GM12878 (cell line): ENCODE results near the gene GRPEL2. TPM values are rescaled to one million over a fixed set of nuclear protein-coding genes. Genes with fewer than 3 reads are reported as not detected.
A peak's percentile ranks its signal among the peaks of the same experiment; 100 is the strongest.

ENCODE experiments used
- ATF7 ChIP-seq: fragments of 450-650 bp; IDR thresholded peaks from 2 replicates; pipeline ENCODE4 v1.6.1; 2016; ENCODE audit warnings: low read depth, mild to moderate bottlenecking
- BACH1 ChIP-seq: fragments of 450-650 bp; IDR thresholded peaks from 2 replicates; pipeline ENCODE4 v1.6.1; 2017; ENCODE audit warnings: mild to moderate bottlenecking, borderline replicate concordance
- BHLHE40 ChIP-seq, 2 experiments: fragments of 450-650 bp in 1 of 2; IDR thresholded peaks; 2 replicates each; pipeline ENCODE4 v1.6.1; 2011 to 2017; ENCODE audit warnings: low read depth in 2 of 2, borderline replicate concordance in 1 of 2, improper control_type of control experiment in 1 of 2, low read length in 1 of 2, mild to moderate bottlenecking in 1 of 2
- CBFB ChIP-seq: IDR thresholded peaks from 2 replicates; pipeline ENCODE4 v1.6.1; 2016; ENCODE audit warnings: antibody characterized with exemption, low read depth
- CHD2 ChIP-seq: IDR thresholded peaks from 2 replicates; pipeline ENCODE4 v1.6.1; 2011; ENCODE audit warnings: low read depth, low read length, improper control_type of control experiment, borderline replicate concordance
- E4F1 ChIP-seq: fragments of 450-650 bp; IDR thresholded peaks from 2 replicates; pipeline ENCODE4 v1.6.1; 2018; ENCODE audit warnings: borderline replicate concordance, mild to moderate bottlenecking; ENCODE audit not compliant: partially characterized antibody
- ELK1 ChIP-seq: IDR thresholded peaks from 2 replicates; pipeline ENCODE4 v1.6.1; 2012; ENCODE audit warnings: low read depth, low read length, improper control_type of control experiment
- EP300 ChIP-seq, 2 experiments: fragments of 150-350 bp in 1 of 2; IDR thresholded peaks; 2 replicates each; pipeline ENCODE4 v1.6.1; 2011 to 2012; ENCODE audit warnings: low read depth in 2 of 2, low read length in 2 of 2, borderline replicate concordance in 1 of 2, improper control_type of control experiment in 1 of 2, inconsistent platforms in 1 of 2; ENCODE audit not compliant: control insufficient read depth in 1 of 2
- FOS ChIP-seq: IDR thresholded peaks from 3 replicates; pipeline ENCODE4 v1.6.1; 2011; ENCODE audit warnings: borderline replicate concordance; ENCODE audit not compliant: insufficient read length; ENCODE audit errors: extremely low read depth
- HDGF ChIP-seq: fragments of 450-650 bp; IDR thresholded peaks from 2 replicates; pipeline ENCODE4 v1.6.1; 2016; ENCODE audit warnings: antibody characterized with exemption
- JUND ChIP-seq: IDR thresholded peaks from 2 replicates; pipeline ENCODE4 v1.6.1; 2012; ENCODE audit warnings: low read depth, mild to moderate bottlenecking, low read length, improper control_type of control experiment, moderate library complexity
- KLF5 ChIP-seq: fragments of 450-650 bp; IDR thresholded peaks from 2 replicates; pipeline ENCODE4 v1.6.1; 2014; ENCODE audit warnings: mild to moderate bottlenecking; ENCODE audit not compliant: partially characterized antibody
- LARP7 ChIP-seq: fragments of 450-650 bp; IDR thresholded peaks from 2 replicates; pipeline ENCODE4 v1.6.1; 2017; ENCODE audit warnings: mild to moderate bottlenecking
- MEF2B ChIP-seq: fragments of 450-650 bp; IDR thresholded peaks from 2 replicates; pipeline ENCODE4 v1.6.1; 2018; ENCODE audit warnings: mild to moderate bottlenecking, moderate library complexity; ENCODE audit not compliant: partially characterized antibody, poor library complexity, severe bottlenecking
- NFXL1 ChIP-seq: fragments of 450-650 bp; IDR thresholded peaks from 2 replicates; pipeline ENCODE4 v1.6.1; 2017; ENCODE audit warnings: antibody characterized with exemption, mild to moderate bottlenecking, borderline replicate concordance
- NR2F1 ChIP-seq: fragments of 450-650 bp; conservative IDR thresholded peaks from 2 replicates; pipeline ENCODE4 v1.6.1; 2017; ENCODE audit warnings: mild to moderate bottlenecking
- PAX5 ChIP-seq: IDR thresholded peaks from 2 replicates; pipeline ENCODE4 v1.6.1; 2011; ENCODE audit warnings: low read depth, low read length, borderline replicate concordance
- POLR2AphosphoS5 ChIP-seq: IDR thresholded peaks from 2 replicates; pipeline ENCODE4 v1.6.1; 2011; ENCODE audit warnings: mild to moderate bottlenecking, low read length, inconsistent platforms
- POU2F2 ChIP-seq: IDR thresholded peaks from 3 replicates; pipeline ENCODE4 v1.6.1; 2011; ENCODE audit warnings: low read depth, mild to moderate bottlenecking, low read length, borderline replicate concordance
- SP1 ChIP-seq: IDR thresholded peaks from one replicate; pipeline ENCODE4 v1.6.1; 2011; ENCODE audit warnings: low read depth, low read length
- YY1 ChIP-seq: IDR thresholded peaks from 2 replicates; pipeline ENCODE4 v1.6.1; 2011; ENCODE audit warnings: low read depth, mild to moderate bottlenecking, low read length
- polyA plus RNA-seq, 11 experiments: library from polyadenylated mRNA; depleted of rRNA in 4 of 11; unstranded in 6 of 11; stranded (reverse) in 5 of 11; fragments of >200 nt; fragmentation: Nextera tagmentation in 4 of 11; fragmentation: Illumina TruSeq in 1 of 11; extraction: Ambion mirVana in 4 of 11; extraction: Trizol in 1 of 11; gene quantifications; 1 replicate in 1 of 11; 2 replicates in 10 of 11; pipeline versions ENCODE4 v1.2.1 to v1.2.3, GENCODE V29; 2011 to 2016; ENCODE audit warnings: inconsistent platforms in 2 of 11, missing spikeins in 2 of 11, low read depth in 1 of 11
- total RNA-seq, 4 experiments: library from RNA; depleted of rRNA in 3 of 4; stranded (reverse); fragments of >200 nt in 3 of 4; fragmentation: Illumina TruSeq in 1 of 4; extraction: Trizol in 1 of 4; gene quantifications; 2 replicates each; pipeline versions ENCODE4 v1.2.1 to v1.2.3, GENCODE V29; 2013 to 2021
- TF ChIP-seq, protein P1 (sequence below): IDR thresholded peaks from 2 replicates; pipeline ENCODE4 v1.6.1; 2011; ENCODE audit warnings: borderline replicate concordance, low read depth, mild to moderate bottlenecking, moderate library complexity, mixed read lengths, low read length; ENCODE audit not compliant: insufficient read depth; ENCODE audit errors: extremely low read length
- TF ChIP-seq, protein P2 (sequence below): fragments of 450-650 bp; conservative IDR thresholded peaks from 2 replicates; pipeline ENCODE4 v1.6.1; 2017; ENCODE audit warnings: mild to moderate bottlenecking, moderate library complexity

Gene GRPEL2
- total and polyA plus RNA-seq, 10 of the 15 experiments (the other 5 are each of a cell fraction or from before 2014, with no cell fraction given) = 4.4 to 20.2 (median 14.1) TPM

DNA sequence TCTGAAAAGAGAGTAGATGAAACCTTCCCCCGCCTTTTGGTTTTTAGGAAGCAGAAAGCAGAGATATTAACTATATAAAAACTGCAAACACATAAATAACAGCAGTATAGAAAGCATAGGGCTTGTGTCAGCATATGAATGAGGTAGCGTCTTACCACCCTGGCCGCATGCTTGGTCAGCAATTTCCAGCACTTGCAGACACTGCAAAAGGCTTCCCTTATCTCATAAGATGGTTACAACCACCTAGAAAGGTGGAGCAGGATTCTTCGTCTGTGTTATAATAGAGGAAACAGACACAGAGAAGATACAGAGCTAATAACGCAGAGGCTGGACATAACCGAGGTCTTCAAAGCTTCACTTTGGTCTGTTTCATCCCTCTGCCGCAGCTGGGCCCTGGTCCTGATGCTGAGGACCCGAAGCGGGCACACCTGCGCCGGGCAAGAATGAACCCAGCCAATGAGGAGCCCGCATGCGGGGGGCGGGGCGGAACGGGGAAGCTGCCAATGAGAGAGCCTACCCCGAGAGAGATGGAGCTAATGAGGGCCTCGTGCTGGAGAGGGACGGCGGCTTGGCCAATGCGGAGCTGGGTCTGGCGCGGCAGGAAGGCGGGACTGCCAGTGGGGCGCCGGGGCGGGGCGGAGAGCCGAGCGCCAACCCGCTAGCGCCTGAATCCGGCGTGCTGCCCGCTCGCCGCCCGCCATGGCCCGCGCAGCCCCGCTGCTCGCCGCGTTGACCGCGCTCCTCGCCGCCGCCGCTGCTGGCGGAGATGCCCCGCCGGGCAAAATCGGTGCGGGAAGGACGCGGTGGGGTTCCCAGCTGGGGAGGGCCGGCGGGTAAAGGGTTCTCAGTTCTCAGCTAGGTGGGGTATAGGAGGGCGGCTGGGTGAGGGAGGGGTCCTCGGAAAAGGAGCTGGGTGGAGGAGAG, 12.3 kb downstream of the GRPEL2 start, which contains the start of gene PCYOX1L (continued):
- peak; percentile 47 for TF ChIP-seq NR2F1
- peak; percentile 98 for TF ChIP-seq KLF5
- TF ChIP-seq YY1 = peak; percentile 85
- no peak for TF ChIP-seq CBFB
- peak; percentile 90; the same call in 1 of the 2 replicates for TF ChIP-seq JUND
- TF ChIP-seq HDGF = peak; percentile 68
- TF ChIP-seq PAX5 = 0 out of 2 replicates have a peak, but pooled peaks have one; percentile 8
- TF ChIP-seq MEF2B = no peak
- peak; percentile 95 for TF ChIP-seq CHD2
- TF ChIP-seq ELK1 = no peak
- TF ChIP-seq NFXL1 = 0 out of 2 replicates have a peak, but pooled peaks have one; percentile 48
- peak; percentile 70 for TF ChIP-seq FOS
- TF ChIP-seq BACH1 = peak; percentile 66
- peak; percentile 98 for TF ChIP-seq ATF7
- TF ChIP-seq BHLHE40 (IDR thresholded peaks at IDR 0.05; ENCODE audit: borderline replicate concordance in 1 of 2, low read depth in 2 of 2, low read length in 1 of 2) = peak; percentile 58 to 87
- TF ChIP-seq POLR2AphosphoS5 = peak; percentile 69; the same call in 1 of the 2 replicates
- peak; percentile 16; the same call in 1 of the 3 replicates for TF ChIP-seq POU2F2
- TF ChIP-seq, protein P1, sequence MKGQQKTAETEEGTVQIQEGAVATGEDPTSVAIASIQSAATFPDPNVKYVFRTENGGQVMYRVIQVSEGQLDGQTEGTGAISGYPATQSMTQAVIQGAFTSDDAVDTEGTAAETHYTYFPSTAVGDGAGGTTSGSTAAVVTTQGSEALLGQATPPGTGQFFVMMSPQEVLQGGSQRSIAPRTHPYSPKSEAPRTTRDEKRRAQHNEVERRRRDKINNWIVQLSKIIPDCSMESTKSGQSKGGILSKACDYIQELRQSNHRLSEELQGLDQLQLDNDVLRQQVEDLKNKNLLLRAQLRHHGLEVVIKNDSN = peak; percentile 21
- TF ChIP-seq LARP7 = 0 out of 2 replicates have a peak, but pooled peaks have one; percentile 74
- TF ChIP-seq SP1 = peak; percentile 97
- TF ChIP-seq EP300 (IDR thresholded peaks at IDR 0.05; ENCODE audit: borderline replicate concordance in 1 of 2, control insufficient read depth in 1 of 2, low read depth in 2 of 2, low read length in 2 of 2) = no peak
- TF ChIP-seq E4F1 = peak; percentile 62
- TF ChIP-seq, protein P2, sequence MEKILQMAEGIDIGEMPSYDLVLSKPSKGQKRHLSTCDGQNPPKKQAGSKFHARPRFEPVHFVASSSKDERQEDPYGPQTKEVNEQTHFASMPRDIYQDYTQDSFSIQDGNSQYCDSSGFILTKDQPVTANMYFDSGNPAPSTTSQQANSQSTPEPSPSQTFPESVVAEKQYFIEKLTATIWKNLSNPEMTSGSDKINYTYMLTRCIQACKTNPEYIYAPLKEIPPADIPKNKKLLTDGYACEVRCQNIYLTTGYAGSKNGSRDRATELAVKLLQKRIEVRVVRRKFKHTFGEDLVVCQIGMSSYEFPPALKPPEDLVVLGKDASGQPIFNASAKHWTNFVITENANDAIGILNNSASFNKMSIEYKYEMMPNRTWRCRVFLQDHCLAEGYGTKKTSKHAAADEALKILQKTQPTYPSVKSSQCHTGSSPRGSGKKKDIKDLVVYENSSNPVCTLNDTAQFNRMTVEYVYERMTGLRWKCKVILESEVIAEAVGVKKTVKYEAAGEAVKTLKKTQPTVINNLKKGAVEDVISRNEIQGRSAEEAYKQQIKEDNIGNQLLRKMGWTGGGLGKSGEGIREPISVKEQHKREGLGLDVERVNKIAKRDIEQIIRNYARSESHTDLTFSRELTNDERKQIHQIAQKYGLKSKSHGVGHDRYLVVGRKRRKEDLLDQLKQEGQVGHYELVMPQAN = peak; percentile 74
